ENCODE results near the gene RCCD1. TPM values are rescaled to one million over a fixed set of nuclear protein-coding genes. Genes with fewer than 3 reads are reported as not detected.

The RCCD1 gene
- total and polyA plus RNA-seq, 2 donors (not counting 1 experiment from before 2014, with no cell fraction given) = 11.0 to 20.5 TPM

- Histone ChIP-seq H3K9me3 (ENCODE audit: control extremely low read depth in 1 of 3, control insufficient read depth in 2 of 3, insufficient read depth in 1 of 3, low read length in 2 of 3) (no peaks in the 10 kb centered on the region), H3K4me3 (ENCODE audit: control extremely low read depth in 1 of 5, extremely low read depth in 1 of 5, insufficient read depth in 1 of 5, low read depth in 2 of 5, low read length in 4 of 5) (peak within 1 kb of the TSS; percentile 72 to 97 (median 86)), H3K4me2 (replicated peaks; ENCODE audit: low read depth, low read length, poor library complexity, severe bottlenecking) (peak within 1 kb of the TSS; percentile 94), H3K79me2 (ENCODE audit: control insufficient read depth, insufficient read depth, low read length) (peaks cover 14% of the 10 kb centered on the region), H4K20me1 (ENCODE audit: control insufficient read depth, insufficient read depth, low read length, poor library complexity, severe bottlenecking) (peaks cover 9% of the 10 kb centered on the region), H3K27me3 (replicated peaks in 1 of 4; ENCODE audit: control extremely low read depth in 1 of 4, control insufficient read depth in 3 of 4, insufficient read depth in 4 of 4, low read length in 3 of 4) (no peaks in the 10 kb centered on the region), H3K27ac (ENCODE audit: low read length in 2 of 2) (peak within 1 kb of the TSS; percentile 93 to 94), H3K4me1 (ENCODE audit: control insufficient read depth in 2 of 2, insufficient read depth in 2 of 2, low read length in 2 of 2) (peaks cover 42 to 64% of the 10 kb centered on the region in 2 donors), H2AFZ (ENCODE audit: insufficient read depth, low read depth, low read length, poor library complexity, severe bottlenecking) (peak within 1 kb of the TSS; percentile 89), H3K36me3 (replicated peaks in 1 of 2; ENCODE audit: control extremely low read depth in 1 of 2, control insufficient read depth in 1 of 2, extremely low read depth in 1 of 2, insufficient read depth in 2 of 2, low read length in 1 of 2) (peaks cover 0 to 3% of the 10 kb centered on the region in 2 experiments), H3K9ac (ENCODE audit: low read length) (peak within 1 kb of the TSS; percentile 79)
- H3K9me3 Mint-ChIP-seq (ENCODE audit: insufficient read depth) = no peaks in the 10 kb centered on the region
- WGBS (ENCODE audit: insufficient coverage) = under 1% methylated on average over 50 of the region's 52 CpGs
- TF ChIP-seq CTCF (IDR thresholded peaks at IDR 0.05) = peak; percentile 91
- TF ChIP-seq EZH2 (IDR thresholded peaks at IDR 0.05; ENCODE audit: borderline replicate concordance, insufficient read depth, low read depth, low read length, poor library complexity, severe bottlenecking) = no peak
- DNase-seq (peak; percentile 92), ATAC-seq (ENCODE audit: low read depth) (peak; percentile 52)
- no peaks in the 10 kb centered on the region for H3K27me3 Mint-ChIP-seq
- peaks cover 52% of the 10 kb centered on the region for H3K4me1 Mint-ChIP-seq
- H3K27ac Mint-ChIP-seq = peak within 1 kb of the TSS; percentile 99
- ChIA-PET POLR2A (interaction anchor here (0.6 to 6.9 kb wide), 14 partner anchors 9 to 1968 kb away, joined by 3 to 66 read pairs (median 4); partner anchors contain the start of genes CHD2, IDH2, MAN2A2 and RCCD1), CTCF (interaction anchor here (0.6 to 9.5 kb wide), 49 partner anchors 9 to 639 kb away, joined by 3 to 260 read pairs (median 4); partner anchors contain the start of genes BLM, FES, MAN2A2 and RCCD1)
- intact Hi-C loops (cut with micrococcal nuclease) = loop anchor here (1.0 to 10.0 kb wide), 4 partner anchors 30 to 1237 kb away; partner anchors contain the start of genes AP3S2, PEX11A and WDR93
- peak within 1 kb of the TSS; percentile 98 for H3K4me3 Mint-ChIP-seq
These were observed 22.6 kb upstream of the RCCD1 start, which contains the start of gene HDDC3 for GRCh38 chr15:90931828-90932659. Gene HDDC3 (minus strand): TSS chr15:90932549. CDS start chr15:90932540, 9 bp downstream.
